DMS53 treated with DMSO at 0.1 percent for 48 hours (cell line): Measurements from ENCODE around the gene PIM3.

Source experiments
- DNase-seq: peaks from one replicate; lab custom pipeline; 2025; ENCODE audit not compliant: unreplicated experiment; lab: John Stamatoyannopoulos, UW

Gene PIM3

DNA sequence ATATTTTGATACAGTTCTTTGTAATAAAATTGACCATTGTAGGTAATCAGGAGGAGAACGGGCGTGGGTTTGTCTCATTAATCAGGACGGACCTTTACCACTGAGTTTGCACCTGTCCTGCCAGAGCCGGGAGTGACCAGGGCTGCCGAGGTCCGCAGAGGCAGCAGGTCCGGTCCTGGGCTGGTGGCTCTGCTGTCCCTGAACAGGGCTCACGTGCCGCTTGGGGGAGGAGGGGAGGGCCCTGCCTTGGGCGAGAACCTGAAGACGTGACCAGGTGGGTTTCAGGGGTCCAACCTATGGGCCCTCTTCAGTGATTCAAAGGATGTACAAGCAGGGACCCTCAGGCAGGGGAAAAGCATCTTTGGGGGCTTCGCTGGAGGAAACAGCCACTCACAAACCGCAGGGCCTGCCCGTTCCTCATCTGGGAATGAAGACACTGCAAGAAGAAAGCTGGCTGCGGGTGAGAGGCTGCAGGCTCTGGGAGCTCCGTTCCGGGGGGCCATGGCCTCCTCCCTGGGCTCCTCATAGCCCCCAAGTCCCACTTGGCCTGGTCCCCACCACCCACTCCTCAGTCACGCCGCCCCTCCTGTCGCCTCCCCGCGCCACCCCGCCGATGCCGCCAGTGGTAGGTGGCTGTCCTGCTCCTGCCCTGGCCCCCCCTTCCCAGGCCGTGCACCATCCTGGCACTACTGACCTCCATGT, 32.9 kb upstream of the PIM3 start:
- no peak for DNase-seq

DNA sequence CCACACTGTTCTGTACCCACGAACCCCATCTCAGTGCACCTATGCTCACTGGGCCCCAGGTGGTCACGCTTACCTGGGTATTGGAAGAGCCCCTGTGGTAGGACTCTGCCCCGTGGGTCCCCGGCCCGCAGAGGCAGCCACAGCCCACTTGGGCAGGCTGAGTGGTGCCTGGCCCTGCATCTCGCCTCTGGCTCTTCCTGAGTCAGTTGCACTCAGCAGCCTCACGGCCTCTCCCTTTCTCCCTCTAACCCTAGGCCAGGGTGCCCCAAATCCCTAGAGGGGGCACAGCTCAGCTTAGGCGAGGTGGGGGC, 32.4 kb upstream of the PIM3 start:
- DNase-seq, result no peak

DNA sequence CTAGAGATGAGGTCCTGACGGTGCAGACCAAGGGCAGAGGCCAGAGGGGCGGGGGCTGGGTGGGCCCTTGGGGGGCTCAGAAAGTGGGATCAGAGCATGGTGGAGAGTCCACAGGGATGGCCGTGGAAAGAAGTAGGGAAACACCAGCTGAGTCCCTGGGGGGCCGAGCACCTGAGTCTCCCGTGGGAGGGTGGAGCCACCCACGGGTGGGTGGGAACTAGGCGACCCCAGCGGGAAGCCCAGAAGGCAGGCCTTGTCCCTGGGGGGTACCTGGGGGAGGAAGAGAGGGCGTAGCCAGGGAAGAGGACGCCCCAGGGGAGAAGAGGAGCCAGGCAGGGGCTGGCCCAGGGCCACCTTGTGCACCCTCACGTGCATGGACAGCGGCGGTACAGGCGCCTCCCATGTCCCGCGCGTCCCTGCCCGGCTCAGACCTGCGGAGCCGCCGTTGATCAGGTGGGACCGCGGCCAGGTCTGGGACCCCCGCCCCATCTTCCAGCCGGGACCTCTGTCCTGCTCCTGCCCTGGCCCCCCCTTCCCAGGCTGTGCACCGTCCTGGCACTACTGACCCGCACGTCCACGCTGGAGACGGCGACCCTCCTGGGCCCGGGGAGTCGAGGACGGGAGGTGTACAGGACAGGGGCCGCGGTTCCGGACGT, 31.9 kb upstream of the PIM3 start:
- DNase-seq, result no peak

DNA sequence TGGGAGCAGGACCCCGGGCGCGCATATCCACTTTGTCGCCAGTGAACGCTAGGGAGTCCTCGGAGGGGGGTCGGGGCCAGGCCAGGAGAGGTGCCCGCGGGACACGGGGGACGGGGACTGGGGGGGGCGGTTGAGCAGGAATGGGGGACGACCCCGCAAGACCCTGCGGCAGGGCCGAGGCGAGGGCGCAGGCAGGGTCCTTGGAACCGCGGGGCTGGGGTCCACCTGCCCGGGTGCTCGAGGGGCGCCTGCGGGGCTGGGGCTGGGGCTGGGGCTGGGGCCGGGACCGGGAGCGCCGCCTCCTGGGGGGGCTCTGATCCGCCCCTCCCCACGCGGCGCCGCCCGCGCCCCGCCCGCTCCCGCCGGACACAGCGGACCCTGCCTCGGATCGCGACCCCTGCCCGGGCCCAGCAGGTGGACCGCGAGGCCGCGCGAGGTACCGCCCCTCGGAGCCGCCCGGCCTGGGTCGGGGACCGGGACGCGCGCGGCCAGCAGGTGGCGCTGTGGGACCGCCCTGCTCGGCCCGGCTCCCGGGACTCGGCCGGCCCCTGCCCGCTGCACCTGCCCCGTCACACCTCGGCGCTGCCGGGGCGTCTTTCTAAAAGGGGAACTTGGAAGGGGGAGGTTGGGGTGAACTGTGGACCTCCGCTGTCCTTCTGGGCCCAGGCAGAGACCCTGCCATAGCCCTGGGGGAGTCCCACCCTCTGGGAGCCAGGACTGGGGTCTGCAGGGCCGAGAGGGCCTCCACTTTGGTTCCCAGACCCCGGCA, 31.2 kb upstream of the PIM3 start:
- DNase-seq, result peak; percentile 20

DNA sequence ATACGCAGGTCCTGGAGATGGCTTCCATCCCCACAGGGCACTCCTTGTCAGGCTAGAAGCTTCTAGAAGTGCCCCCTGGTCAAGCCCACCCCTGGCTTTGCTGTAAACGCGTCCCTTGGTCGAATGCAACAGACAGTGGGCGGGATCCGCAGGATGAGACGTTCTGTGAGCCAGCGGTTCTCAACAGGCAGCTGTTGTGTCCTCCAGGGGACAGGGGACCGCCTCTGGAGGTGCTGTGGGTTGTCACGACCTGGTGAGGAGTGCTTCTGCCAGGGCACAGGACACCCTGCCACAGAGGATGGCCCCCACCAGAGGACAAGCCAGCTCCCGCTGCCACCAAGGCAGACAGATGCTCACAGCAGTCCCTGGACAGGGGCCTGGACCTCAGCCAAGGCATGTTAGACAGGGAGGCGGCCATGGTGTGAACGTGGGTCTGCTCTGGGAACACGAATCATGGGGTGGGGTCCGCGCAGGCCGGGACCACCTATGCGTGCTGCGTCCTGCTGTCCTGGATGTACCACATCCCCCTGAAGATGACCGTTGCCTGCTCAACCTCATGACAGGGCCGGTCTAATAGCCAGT, 30.5 kb upstream of the PIM3 start:
- DNase-seq, result no peak

DNA sequence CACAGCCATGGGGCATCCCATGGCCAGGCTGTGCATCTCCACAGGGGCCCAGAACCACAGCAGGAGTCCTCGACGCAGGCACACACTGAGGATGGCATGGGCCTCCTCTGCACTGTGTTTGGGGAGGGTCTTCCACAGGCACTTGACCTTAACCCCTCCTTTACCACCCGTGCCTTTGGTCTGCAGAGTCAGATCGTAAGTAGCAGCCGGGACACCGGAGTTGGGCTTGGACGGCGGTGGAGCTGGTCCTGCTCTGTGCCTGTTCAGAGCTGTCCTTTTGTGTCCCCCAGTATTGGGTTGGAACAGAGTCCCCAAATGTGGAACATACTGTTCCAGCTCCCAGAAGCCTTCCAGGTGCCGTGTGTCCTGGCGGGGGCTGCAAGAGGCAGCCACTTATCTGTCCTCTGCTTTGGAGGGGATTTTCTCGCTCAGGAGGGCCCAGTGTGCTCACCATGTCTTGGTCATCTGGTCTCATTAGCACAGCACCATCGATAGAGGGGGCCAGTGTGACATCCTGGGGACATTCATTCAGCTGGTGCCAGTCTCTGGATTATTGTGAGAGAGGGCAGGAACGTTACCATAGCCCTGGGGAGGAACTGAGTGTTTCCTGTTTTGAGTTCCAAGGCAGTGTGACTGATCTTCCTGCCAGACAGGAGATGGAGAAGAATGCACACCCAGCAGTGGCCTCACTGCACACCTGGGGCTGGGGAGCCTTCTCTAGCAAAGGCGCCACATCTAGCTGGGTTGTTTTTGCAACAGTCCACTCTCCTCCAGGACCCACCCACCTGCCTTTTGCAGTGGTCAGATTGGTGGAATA, 29.8 kb upstream of the PIM3 start:
- DNase-seq, result peak; percentile 76

DNA sequence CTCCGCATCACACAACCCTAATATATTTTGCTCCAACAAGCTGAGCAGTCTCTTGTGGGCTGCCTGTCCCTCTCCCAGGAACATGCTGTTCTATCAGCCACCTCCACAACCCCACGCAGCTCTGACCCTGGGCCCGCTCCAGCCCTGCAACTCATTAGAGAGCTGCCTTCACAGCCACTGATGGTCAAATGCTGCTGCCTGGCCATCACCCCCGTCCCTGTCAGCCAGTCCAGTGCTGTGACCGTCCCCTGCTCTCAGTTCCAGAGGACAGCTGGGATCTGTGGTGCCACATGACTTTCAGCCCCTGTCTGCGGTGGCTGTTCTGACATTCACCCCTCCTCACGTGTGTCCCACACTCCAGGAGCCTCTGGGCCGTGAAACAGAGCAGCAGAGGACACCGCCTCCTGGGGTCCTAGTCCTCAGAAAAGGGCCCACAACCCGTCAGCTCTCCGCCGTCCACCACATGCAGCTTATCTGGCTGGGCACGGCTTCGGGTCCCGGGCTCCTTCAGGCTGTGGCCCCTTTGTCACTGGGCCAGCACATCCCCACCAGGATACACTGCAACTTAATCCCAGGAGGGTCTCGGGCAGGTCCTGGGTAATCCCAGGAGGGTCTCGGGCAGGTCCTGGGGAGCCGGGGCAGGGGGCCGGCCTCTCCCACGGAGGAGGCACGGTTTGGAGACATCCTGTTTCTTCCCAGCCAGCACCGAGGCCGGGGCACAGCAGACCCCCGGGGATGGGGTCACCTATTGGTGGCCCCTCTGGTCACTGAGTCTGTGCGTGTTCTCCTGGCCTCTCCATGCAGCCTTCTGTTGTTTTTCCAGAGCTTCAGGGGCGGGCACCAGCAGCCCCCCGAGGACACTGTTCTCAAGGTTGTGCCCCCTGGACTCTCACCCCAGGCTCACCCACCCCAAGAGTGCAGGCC, 27.1 kb upstream of the PIM3 start:
- DNase-seq, result no peak

DNA sequence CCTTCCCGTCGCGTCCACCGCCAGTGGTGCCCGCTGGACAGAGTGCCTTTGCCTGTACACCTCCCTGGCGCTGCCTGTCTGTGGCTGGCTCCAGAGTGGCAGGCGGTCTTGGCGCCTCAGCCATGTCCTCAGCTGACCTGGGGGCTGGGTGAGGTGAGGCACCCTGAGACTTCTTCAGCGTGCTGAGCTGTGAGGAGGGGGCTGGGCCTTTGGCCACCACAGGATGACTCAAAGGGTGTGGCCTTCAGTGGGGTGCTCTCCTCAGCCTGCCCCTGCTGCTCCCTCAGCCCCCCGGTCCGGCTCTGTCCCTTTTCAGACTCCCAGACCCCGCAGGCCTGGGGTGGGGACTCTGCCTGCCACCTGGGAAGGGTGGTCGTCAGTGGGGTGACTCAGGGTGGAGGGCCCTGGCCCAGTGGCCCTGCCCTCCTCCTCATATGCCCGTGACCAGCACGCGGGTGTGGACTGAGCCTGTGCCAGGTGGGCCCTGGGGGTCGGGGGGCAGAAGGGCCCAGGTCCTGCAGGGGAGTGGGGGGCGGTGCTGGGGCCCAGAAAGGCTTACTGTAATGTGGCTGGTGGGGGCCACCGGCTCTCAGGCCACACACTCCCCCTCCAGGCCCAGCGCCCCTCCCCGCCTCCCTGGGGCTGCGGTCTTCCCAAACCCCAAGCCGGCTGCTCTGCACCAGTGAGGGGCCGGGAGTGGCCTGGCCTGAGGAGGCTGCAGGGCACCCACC, 26.2 kb upstream of the PIM3 start:
- no peak for DNase-seq

DNA sequence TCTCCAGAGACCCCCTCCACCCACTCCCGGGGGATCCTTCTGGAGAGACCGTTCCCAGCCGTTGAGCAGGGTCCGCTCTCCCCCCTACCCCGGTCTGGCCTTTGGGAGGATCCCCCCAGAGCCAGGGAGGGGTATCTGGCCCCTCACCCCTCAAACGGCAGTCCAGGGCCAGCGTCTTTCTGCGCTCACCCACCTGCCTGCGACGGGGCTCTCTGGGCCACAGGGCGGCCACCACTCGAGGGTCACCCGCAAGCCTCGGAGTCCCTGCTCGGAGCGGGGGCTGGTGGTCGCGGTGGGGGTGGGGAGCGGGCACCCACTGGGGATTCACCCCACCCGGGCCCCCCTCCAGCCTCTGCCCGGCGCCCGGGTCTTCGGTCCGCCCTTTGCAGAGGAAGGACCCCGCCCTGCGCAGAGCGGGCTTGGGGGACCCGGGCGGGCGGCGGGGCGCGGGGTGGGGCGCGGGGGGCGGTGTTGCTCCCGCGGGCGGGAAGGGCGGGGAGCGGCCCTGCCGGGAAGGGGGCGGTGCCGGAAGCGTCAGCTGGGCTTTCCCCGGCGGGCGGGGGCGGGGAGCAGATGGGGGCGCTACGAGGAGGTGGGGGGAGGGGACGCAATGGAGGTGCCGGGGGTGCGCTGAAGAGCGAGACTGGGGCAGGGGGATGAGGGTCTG, 25.5 kb upstream of the PIM3 start:
- DNase-seq, result no peak

DNA sequence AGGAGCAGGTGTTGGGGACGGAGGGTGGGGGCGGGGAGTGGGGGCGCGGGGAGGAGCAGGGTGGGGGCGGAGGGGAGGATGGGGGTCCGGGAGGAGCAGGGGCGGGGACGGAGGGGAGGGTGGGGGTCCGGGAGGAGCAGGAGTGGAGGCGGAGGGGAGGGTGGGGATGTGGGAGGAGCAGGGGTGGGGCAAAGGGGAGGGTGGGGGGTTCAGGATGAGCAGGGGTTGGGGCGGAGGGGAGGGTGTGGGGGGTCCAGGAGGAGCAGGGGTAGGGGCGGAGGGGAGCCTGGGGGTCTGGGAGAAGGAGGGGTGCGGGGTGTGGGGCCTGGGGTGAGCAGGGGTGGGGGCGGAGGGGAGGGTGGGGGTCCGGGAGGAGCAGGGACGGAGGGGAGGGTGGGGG, 25.0 kb upstream of the PIM3 start:
- no peak for DNase-seq

DNA sequence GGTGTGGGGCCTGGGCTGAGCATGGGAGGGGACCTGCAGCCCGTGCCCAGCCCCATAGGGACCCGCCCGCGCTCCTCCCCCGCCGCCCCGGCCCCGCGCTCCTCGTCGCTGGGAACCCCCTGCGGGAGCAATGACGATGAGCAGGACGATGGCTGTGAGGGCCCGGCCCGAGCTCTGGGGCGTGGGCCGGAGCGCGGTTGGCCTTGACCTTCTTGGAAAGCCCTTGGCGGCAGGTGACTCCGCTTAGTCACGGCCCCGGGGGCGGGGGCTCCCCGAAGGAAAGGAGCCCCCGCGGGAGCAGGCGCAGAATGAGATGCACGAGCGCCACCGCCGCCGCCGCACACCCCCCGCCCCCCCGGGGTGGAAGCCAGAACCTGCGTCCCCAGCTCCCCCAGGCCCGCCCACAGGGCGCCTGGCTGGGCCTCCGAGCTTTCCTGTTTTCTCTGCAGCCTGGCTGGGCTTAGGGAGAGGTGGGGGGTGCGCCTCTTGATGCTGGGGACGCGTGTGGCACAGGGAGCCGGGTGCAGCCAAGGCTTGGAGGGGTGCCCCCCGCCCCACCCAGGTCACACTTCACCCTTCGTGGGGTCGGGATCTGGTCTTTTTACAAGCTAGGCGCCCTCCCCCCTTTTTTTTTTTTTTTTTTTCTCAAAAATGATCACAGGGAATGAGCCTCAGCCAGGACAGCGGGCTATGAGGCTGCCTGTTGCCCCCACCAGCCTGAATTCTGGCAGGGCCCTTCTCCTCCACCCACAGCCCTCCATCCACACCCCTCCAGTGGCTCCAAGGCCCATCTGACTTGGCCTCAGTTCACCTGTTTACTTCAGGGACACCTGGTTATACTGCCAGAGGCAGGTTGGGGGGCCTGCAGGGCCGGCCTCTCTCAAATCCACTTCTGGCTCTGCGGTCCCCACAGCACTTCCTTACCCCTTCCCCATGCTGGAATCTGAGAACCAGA, 24.3 kb upstream of the PIM3 start:
- DNase-seq, result peak; percentile 83

DNA sequence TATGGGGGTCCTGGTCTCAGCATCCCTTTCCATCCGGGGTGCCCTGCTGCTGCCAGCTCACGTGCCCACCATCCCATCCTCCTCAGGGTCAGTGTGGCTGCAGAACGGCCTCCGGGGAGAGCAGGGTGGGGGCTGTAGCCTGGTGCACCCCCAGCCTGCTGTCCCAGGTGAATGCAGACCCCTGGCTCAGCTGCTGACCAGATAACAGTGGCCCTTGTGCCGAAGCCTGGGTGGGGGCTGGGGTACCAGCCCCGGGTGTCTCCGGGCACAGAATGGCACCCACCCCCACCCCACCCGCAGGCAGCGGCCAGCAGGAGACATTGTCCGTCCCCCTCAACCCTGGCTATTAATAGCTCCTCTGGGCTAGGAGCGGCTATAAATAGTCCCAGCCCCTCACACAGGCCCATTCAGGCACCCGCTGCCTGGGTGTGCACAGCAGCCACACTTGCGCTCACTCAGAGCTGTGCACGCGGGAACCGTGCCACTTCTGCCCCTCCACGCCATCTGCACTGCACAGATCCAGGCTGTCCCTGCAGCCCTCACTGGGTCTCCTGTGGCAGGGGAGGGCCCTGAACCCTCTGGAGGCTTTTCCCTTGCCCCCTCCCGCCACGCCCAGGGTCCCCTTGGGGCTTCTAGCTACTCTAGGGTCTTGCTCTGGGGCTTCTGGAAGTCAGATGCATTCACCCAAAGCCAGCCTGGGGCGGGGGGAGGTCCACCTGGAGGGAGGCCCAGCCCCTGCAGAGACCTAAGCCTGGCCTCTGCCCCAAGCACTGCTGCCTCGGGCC, 23.4 kb upstream of the PIM3 start:
- no peak for DNase-seq

DNA sequence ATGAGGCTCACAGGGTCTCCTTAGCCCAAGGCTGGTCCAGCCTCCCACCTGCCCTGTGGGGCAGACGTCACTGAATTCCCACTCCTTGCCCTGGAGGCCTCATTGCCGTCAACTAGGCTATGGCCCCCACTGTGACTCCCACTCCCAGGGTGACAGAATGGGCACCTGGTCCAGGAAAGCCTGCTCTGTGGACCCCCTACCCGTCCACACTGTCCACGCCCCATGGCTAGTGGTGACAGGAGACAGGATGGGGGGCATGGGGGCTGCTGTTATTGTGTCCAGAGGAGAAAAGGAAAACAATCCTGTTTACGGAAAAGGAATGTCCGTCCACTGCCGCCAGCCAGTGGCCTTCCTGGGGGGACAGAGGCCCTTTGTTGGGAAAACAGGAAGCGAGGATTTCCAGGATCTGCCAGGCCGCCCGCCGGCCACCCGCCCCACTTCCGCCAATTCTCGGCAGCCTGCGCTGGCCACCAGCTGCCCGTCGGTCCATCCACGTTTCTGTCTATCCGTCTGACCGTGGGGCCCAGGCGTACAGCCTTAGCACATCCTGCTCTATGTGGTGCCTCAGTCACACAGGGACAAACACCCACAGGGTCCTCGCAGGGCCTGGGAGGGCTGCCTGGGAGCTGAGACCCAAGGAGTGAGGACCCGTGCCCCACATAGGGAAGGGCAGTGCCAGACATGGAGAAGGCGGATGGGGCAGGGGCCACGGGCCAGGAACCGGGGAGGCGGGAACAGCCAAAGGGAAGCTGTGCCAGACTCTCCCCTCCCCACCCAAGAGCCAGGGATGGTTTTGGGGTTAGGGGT, 22.6 kb upstream of the PIM3 start:
- DNase-seq, result no peak

DNA sequence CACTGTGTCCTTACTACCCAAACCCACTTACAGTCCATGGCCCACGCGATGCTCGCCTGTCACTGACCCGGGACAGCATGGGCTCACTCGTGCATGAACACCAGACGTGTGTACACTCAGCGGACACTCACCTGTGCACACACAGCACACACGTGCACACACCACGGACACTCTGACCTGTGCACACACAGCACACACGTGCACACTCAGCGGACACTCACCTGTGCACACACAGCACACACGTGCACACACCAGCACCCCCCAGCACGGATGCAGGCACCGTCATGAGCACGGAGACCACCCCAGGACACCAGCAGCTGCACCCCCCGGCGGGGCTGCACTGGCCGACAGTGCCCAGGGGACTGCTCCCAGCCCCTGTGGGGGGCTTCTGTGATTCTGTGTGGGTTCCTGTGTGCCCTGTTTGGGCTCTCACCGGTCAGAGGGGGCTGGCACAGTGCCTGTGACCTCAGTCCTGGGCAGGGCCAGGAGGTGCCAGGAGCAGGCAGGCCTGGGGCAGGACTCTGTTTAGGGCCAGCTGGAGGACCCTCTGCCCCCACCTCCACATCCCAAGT, 21.9 kb upstream of the PIM3 start:
- no peak for DNase-seq

DNA sequence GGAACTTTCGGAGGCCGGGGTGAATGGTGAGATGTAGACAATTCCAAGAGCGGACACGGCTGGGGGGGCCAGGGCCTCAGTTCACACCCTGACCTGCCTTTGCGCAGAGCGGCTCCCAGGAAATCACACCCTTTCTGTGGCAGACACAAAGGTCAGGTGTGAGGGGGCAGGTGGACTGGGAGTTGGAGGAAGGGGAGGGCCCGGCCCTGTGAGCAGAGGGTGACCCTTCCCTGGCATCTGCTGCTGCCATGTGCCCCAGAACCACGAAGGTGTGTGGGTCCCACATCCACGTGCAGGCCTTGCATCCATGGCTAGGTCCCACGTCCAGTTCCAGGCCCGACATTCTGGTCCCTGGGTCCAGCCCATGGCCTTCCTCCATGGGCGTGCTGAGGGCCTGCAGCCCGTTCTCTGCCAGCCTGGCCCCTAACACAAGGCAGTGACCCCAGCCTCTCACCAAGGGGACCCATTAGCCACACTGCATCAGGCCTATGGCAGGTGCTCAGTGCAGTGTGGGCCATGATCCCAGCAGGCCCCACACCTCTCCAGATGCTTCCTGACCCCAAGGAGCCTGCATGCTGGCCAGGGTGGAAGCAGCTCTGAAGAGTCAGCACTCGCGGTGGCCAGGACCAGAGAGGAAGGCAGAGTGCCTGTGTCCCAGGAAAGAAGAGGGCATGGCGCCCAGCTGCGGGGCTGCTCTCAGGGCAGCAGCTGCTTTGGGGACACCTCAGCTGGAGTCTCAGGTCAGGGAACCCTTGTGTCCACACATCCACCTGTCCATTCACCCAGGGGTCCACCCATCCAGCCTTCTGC, 18.9 kb upstream of the PIM3 start:
- no peak for DNase-seq
